Loucy (cell line): ENCODE results near the gene GID8.

Source experiments
- EZH2phosphoT487 ChIP-seq: fragments of 200-600 bp; IDR thresholded peaks from 2 replicates; pipeline ENCODE4 v1.6.1; 2018; ENCODE audit warnings: antibody characterized with exemption, mild to moderate bottlenecking, moderate library complexity, borderline replicate concordance
- TF ChIP-seq, protein P1 (sequence below): fragments of 200-600 bp; sonication (generic); conservative IDR thresholded peaks from 2 replicates; pipeline ENCODE4 v1.5.1; 2014; ENCODE audit warnings: mild to moderate bottlenecking, antibody characterized with exemption, low read length

DNA sequence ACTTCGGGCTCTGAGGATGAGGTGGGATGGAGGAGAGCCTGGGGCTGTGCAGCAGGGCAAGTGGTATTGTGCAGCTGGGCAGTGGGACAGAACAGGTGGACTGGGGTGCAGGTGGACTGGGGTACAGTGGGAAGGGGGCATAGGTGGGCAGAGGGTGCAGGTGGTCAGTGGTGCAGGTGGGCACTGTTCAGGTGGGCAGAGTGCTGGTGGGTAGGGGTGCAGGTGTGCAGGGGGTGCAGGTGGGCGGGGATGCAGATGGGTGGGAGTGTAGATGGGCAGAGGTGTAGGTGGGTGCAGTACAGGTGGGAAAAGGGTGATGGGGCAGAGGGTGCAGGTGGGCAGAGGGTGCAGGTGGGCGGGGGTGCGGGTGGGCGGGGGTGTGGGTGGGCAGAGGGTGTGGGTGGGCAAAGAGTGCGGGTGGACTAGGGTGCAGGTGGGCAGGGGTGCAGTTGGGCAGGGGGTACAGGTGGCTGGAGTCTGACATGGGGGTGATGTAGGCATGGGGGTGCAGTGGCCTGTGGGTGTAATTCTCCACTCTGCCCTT lies 48.4 kb downstream of the GID8 start:
- TF ChIP-seq, protein P1, sequence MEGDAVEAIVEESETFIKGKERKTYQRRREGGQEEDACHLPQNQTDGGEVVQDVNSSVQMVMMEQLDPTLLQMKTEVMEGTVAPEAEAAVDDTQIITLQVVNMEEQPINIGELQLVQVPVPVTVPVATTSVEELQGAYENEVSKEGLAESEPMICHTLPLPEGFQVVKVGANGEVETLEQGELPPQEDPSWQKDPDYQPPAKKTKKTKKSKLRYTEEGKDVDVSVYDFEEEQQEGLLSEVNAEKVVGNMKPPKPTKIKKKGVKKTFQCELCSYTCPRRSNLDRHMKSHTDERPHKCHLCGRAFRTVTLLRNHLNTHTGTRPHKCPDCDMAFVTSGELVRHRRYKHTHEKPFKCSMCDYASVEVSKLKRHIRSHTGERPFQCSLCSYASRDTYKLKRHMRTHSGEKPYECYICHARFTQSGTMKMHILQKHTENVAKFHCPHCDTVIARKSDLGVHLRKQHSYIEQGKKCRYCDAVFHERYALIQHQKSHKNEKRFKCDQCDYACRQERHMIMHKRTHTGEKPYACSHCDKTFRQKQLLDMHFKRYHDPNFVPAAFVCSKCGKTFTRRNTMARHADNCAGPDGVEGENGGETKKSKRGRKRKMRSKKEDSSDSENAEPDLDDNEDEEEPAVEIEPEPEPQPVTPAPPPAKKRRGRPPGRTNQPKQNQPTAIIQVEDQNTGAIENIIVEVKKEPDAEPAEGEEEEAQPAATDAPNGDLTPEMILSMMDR, result no peak
- TF ChIP-seq EZH2phosphoT487, result no peak
